NAMALWA (cell line): ENCODE data around the gene PRSS12.
"Not testable (repeated sequence)": the region's sequence is repeated elsewhere in the genome, so short reads cannot be mapped to it uniquely, and the experiment has no call there.

Experiments used
- DNase-seq: peaks from one replicate; pipeline ENCODE4 v3.0.0-alpha.2; 2015; ENCODE audit warnings: low spot score

Gene PRSS12

GRCh38 chr4:118352843-118353533, at the start of gene PRSS12:
Gene PRSS12 (minus strand): TSS chr4:118353003. CDS start chr4:118352720, 283 bp downstream.
- DNase-seq, result no peak

GRCh38 chr4:118400356-118400755, 47.6 kb upstream of the PRSS12 start:
- DNase-seq, result no peak

GRCh38 chr4:118399883-118400282, 47.1 kb upstream of the PRSS12 start:
- DNase-seq, result not testable (repeated sequence)

GRCh38 chr4:118398226-118399090, 45.7 kb upstream of the PRSS12 start:
- peak; percentile 51 for DNase-seq

GRCh38 chr4:118397623-118397979, 44.8 kb upstream of the PRSS12 start:
- DNase-seq, result no peak

- DNase-seq, result no peak
These were observed 44.2 kb upstream of the PRSS12 start for GRCh38 chr4:118396881-118397622.

- no peak for DNase-seq
These were observed 42.3 kb upstream of the PRSS12 start for GRCh38 chr4:118395057-118395644.

GRCh38 chr4:118392509-118392908, 39.7 kb upstream of the PRSS12 start:
- not testable (repeated sequence) for DNase-seq

GRCh38 chr4:118390121-118390520, 37.3 kb upstream of the PRSS12 start:
- no peak for DNase-seq

GRCh38 chr4:118389721-118390120, 36.9 kb upstream of the PRSS12 start:
- DNase-seq, result no peak

GRCh38 chr4:118388606-118389005, 35.8 kb upstream of the PRSS12 start:
- no peak for DNase-seq

- no peak for DNase-seq
These were observed 29.1 kb upstream of the PRSS12 start for GRCh38 chr4:118381902-118382301.

- DNase-seq, result no peak
These were observed 20.9 kb upstream of the PRSS12 start for GRCh38 chr4:118373614-118374255.

GRCh38 chr4:118372251-118372650, 19.4 kb upstream of the PRSS12 start:
- no peak for DNase-seq

- no peak for DNase-seq
These were observed 16.4 kb upstream of the PRSS12 start for GRCh38 chr4:118369231-118369630.

- DNase-seq, result no peak
These were observed 15.1 kb upstream of the PRSS12 start for GRCh38 chr4:118367872-118368271.

GRCh38 chr4:118367361-118367760, 14.6 kb upstream of the PRSS12 start:
- no peak for DNase-seq

GRCh38 chr4:118363166-118363565, 10.4 kb upstream of the PRSS12 start:
- no peak for DNase-seq

GRCh38 chr4:118361192-118361591, 8.4 kb upstream of the PRSS12 start:
- DNase-seq, result no peak

GRCh38 chr4:118360106-118360505, 7.3 kb upstream of the PRSS12 start:
- no peak for DNase-seq

- no peak for DNase-seq
These were observed 4.8 kb upstream of the PRSS12 start for GRCh38 chr4:118357601-118358000.

GRCh38 chr4:118356731-118357130, 3.9 kb upstream of the PRSS12 start:
- no peak for DNase-seq
